ENCODE data around the gene PPP4R4.
"Not testable (repeated sequence)": the region's sequence is repeated elsewhere in the genome, so short reads cannot be mapped to it uniquely, and the experiment has no call there.

PPP4R4 gene

DNA sequence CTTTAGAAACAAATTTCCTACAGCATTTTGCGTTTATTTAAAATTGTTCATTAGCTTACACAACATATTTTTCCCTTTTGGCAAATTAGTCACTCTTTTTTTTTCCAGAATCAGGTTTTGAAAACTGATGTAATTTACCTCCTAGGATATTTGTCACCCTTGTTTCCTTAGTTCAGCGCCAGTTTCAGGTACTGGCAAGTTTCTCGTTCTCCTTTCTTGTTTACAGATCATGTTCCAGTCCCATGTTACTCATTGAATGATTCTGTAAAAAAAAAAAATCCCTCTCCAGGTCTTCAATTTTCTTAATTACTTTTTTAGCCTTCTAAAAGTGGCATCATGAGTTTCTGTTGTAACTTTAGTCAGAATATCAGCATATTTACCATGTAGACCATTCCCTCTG is 2.7 kb downstream of the PPP4R4 start:
- DNase-seq (ENCODE audit: low read depth in 1 of 2, low spot score in 1 of 2) = no peak

- no peak for DNase-seq (ENCODE audit: low read depth in 1 of 2, low spot score in 1 of 2)
Measured at GRCh38 chr14:94177806-94178205, 3.7 kb downstream of the PPP4R4 start.

- no peak for DNase-seq (ENCODE audit: low read depth in 1 of 2, low spot score in 1 of 2)
Measured at GRCh38 chr14:94179244-94179643, 5.1 kb downstream of the PPP4R4 start.

DNA sequence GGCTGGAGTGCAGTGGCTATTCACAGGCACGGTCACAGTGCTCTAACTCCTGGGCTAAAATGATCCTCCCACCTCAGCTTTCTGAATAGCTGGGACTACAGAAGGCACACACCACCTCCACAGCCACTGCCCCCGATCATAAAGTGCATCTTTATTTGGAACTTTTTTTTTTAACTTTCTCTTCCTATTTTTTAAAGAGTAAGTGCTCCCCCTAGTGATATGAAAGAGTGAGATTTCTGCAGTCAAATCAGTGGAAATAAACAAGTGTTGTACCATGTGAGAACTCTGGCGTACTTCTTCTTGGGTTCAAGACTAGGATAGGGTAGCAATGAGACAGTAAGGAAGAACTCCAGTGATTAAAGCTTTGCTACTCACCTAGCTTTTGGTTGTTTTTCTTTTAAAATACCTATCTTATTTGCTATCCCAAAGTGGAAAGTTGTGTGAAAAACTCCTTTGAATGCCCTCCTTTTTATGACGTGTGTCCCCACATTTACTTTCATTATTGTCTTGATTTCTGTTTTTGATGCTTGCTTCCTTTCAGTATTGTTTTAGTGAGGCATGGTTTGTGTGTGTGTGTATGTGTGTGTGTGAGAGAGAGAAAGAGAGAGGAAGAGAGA is 6.6 kb downstream of the PPP4R4 start:
- no peak for DNase-seq (ENCODE audit: low read depth in 1 of 2, low spot score in 1 of 2)

- DNase-seq (ENCODE audit: low read depth in 1 of 2, low spot score in 1 of 2) = no peak
Measured at GRCh38 chr14:94181835-94182234, 7.7 kb downstream of the PPP4R4 start.

DNA sequence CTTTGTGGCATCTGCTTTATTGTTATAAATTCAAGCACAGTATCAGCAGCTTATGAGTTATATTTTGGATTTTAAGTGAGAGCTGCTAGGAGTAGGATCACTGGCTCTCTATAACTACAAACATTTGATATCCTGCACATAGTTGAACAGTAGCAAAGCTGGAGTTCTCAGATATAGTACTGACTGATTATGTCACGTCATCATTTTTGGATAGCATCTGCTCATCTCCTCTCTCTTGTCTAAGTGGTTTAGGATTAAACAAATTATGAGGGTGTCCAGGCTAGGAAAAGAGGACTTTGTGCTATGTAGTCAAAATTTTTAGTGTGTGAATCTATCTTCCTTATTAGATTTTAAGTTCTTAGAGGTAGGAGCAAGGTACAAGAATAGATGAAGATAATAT is 18.4 kb downstream of the PPP4R4 start:
- DNase-seq (ENCODE audit: low read depth in 1 of 2, low spot score in 1 of 2) = no peak

- DNase-seq (ENCODE audit: low read depth in 1 of 2, low spot score in 1 of 2) = no peak
Measured at GRCh38 chr14:94193776-94194175, 19.7 kb downstream of the PPP4R4 start.

- no peak for DNase-seq (ENCODE audit: low read depth in 1 of 2, low spot score in 1 of 2)
Measured at GRCh38 chr14:94196057-94196456, 21.9 kb downstream of the PPP4R4 start.

GRCh38 chr14:94203473-94204210 is 29.5 kb downstream of the PPP4R4 start:
- no peak for DNase-seq (ENCODE audit: low read depth in 1 of 2, low spot score in 1 of 2)

DNA sequence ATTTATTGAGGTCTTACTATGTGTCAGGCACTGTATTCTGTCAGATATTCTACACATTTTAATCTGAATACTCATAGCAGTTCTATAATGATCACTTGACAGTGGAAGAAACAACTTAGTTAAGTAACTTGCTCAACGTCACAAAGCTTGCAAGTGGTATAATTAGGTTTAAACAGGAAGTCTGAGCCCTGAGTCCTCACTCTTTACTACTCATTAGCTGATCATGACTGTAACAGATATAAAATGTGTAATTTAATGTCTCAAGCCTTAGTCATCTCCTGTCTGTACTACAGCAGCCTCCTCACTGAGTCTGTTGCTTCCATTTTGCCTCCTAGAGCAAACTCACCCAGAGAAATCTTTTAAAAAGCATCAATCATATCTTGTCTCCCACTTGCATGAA is 38.9 kb downstream of the PPP4R4 start:
- DNase-seq (ENCODE audit: low read depth in 1 of 2, low spot score in 1 of 2) = no peak

- DNase-seq (ENCODE audit: low read depth in 1 of 2, low spot score in 1 of 2) = no peak
Measured at GRCh38 chr14:94213741-94214140, 39.6 kb downstream of the PPP4R4 start.

- no peak for DNase-seq (ENCODE audit: low read depth in 1 of 2, low spot score in 1 of 2)
Measured at GRCh38 chr14:94217116-94217515, 43.0 kb downstream of the PPP4R4 start.

- DNase-seq (ENCODE audit: low read depth in 1 of 2, low spot score in 1 of 2) = not testable (repeated sequence)
Measured at GRCh38 chr14:94218198-94218886, 44.2 kb downstream of the PPP4R4 start.

GRCh38 chr14:94224040-94224439 is 49.9 kb downstream of the PPP4R4 start:
- no peak for DNase-seq (ENCODE audit: low read depth in 1 of 2, low spot score in 1 of 2)

DNA sequence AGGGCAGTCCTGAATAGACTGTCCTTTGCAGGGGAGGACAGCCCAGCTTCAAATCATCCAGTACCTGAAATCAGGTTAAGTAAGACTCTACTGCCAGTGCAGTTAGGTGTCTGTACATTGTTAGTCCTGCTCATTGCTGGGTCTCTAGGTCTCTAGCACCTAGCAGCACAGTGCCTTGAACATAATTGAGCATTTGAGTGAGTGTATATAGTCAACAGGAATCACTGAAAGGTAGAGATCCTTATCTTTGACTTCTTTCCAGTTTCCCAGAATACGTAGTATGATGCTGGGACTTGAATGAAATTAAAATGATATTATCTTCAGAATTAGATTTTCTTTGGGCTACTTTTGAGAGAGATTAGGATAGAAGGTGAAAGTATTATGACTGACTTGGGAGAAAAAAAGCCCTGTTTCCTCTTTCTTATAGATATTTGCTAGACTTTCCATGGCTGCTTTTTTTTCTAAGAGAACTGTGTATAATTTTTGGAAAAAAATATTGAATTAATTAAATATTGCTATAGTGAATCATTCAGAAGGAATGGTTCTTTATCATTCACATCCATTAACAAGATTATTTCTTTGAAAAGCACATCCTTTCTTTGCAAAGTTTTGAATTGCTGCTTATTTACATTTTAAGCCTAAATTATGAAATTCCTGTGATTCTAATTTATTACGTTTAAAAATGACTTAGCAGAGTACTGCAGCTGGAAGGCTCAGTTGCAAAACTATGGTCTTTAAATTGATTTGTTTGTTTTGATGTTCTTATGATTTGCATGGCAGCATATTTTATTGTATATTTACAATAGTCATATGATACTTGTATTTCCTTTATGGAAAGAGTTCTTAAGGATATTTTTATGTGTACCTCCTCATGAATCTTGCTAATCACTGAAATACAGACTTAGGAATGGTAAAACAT is 51.6 kb downstream of the PPP4R4 start:
- no peak for DNase-seq (ENCODE audit: low read depth in 1 of 2, low spot score in 1 of 2)

DNA sequence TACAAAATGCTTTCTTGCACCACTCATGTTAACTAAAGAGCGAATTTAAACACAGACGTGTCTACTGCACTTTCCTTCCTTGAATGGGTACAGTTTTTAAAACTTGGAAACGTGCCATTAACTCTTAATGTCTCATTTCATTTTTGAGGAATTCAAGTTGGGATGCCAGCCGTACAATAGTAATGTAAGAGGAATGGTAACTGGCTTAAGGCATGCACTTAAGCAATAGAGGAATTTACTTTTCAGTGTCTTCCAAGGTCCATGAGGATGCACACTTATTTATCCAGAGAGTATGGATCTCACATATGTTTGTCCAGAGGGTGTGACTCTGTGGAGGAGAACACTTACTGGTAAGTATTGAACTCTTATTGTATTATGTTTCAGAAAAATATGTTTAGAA is 52.9 kb downstream of the PPP4R4 start:
- no peak for DNase-seq (ENCODE audit: low read depth in 1 of 2, low spot score in 1 of 2)

- DNase-seq (ENCODE audit: low read depth in 1 of 2, low spot score in 1 of 2) = no peak
Measured at GRCh38 chr14:94237046-94237445, 62.9 kb downstream of the PPP4R4 start.

GRCh38 chr14:94237983-94238382 is 63.9 kb downstream of the PPP4R4 start:
- DNase-seq (ENCODE audit: low read depth in 1 of 2, low spot score in 1 of 2) = no peak

DNA sequence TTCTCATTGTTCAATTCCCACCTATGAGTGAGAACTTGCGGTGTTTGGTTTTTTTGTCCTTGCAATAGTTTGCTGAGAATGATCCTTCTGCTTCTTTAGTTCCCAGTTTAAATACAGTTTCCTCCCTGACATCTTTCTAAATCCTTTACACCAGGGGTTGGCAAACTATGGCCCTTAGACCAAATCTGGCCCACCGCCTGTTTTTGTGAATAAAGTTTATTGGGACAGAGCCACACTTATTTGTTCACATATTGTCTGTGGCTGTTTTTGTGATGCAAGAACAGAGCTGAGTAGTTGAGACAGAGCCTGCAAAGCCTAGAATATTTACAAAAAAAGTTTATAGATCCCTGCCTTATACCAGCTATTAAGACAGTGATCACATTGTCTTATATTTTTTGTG is 65.3 kb downstream of the PPP4R4 start:
- no peak for DNase-seq (ENCODE audit: low read depth in 1 of 2, low spot score in 1 of 2)

DNA sequence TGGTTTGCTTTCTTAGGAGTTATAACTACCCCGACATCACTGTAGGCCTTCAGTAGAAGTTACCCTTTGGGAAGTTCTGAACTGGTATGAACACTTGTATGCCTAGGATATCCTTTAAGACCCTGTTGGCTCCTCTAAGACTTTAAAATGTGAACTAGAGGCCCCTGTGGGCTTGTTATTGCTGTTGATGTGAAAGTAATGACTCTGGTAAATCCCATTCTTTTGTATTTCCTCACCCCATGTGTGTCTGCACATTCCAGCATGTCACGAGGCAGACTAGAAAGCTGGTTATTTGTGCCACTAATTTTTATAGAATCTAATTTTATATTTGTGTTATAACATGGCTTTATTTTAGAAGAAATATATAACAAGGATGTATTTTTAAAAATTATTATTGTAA is 70.1 kb downstream of the PPP4R4 start:
- no peak for DNase-seq (ENCODE audit: low read depth in 1 of 2, low spot score in 1 of 2)

DNA sequence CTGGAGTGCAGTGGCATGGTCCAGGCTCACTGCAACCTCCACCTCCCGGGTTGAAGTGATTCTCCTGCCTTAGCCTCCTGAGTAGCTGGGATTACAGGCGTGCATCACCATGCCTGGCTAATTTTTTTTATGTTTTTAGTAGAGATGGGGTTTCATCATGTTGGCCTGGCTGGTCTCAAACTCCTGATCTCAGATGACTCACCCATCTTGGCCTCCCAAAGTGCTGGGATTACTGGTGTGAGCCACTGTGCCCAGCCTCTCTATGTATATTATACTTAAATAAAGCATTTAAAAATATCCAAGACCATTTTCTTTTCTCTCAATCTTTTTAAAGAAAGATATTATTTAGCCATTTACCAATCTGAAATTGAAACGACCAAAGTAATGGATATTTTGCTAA is 90.1 kb downstream of the PPP4R4 start:
- DNase-seq (ENCODE audit: low read depth in 1 of 2, low spot score in 1 of 2) = not testable (repeated sequence)

All from activated T-helper 1 cell treated with anti-CD3 and anti-CD28 coated beads, Interleukin-2, amount 50 U/mL, for 16 hours (primary cell).